GM12875 (cell line): ENCODE results near the gene MAP4K2.

Source experiments
- H3K4me3 ChIP-seq: one replicate; pipeline ENCODE4 v1.5.1; 2011; ENCODE audit warnings: low read depth, low read length, control low read depth
- TF ChIP-seq, protein P1 (sequence below): IDR thresholded peaks from 2 replicates; pipeline ENCODE4 v1.5.1; 2011; ENCODE audit warnings: low read depth, mild to moderate bottlenecking, control low read depth, inconsistent platforms, low read length, moderate library complexity, borderline replicate concordance; ENCODE audit not compliant: insufficient read depth

Gene MAP4K2

DNA sequence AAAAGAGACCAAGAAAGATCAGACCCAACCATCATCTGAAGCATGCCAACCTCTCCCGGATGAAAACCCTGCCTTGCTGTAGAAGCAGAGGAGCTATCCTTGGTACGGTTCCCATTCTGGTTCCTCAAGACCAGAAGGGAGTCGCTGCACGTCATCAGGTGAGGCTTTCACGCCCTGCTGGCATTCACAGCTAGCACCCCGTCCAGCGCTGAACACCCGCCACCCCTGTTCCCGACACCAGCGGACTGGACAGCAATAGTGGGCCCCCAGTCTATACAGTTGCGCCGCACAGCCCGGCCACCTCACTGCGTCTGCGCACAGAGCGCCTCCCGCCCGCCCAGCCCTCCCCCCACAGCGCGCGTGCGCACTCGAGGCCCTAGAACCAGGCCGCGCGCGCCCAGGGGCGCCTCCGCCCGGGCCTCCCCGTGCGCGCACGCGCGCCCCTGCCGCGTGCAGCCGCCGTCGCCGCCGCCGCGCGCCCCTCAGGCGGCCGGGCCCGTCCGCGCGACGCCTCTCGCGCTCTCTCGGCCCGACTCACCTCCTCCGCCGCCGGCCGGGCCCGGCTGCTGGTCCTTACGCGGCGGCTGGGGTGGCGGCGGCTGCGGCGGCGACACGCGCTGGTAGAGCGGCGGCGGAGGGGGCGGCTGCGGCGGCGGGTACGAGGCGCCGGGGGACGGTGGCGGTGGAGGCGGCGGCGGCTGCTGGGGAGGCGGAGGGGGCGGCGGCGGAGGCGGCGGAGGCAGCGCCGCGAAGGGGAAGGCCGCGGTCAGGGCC is 25.4 kb downstream of the MAP4K2 start:
- TF ChIP-seq, protein P1, sequence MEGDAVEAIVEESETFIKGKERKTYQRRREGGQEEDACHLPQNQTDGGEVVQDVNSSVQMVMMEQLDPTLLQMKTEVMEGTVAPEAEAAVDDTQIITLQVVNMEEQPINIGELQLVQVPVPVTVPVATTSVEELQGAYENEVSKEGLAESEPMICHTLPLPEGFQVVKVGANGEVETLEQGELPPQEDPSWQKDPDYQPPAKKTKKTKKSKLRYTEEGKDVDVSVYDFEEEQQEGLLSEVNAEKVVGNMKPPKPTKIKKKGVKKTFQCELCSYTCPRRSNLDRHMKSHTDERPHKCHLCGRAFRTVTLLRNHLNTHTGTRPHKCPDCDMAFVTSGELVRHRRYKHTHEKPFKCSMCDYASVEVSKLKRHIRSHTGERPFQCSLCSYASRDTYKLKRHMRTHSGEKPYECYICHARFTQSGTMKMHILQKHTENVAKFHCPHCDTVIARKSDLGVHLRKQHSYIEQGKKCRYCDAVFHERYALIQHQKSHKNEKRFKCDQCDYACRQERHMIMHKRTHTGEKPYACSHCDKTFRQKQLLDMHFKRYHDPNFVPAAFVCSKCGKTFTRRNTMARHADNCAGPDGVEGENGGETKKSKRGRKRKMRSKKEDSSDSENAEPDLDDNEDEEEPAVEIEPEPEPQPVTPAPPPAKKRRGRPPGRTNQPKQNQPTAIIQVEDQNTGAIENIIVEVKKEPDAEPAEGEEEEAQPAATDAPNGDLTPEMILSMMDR = no peak
- H3K4me3 ChIP-seq = peak overlapping the region; percentile 99

DNA sequence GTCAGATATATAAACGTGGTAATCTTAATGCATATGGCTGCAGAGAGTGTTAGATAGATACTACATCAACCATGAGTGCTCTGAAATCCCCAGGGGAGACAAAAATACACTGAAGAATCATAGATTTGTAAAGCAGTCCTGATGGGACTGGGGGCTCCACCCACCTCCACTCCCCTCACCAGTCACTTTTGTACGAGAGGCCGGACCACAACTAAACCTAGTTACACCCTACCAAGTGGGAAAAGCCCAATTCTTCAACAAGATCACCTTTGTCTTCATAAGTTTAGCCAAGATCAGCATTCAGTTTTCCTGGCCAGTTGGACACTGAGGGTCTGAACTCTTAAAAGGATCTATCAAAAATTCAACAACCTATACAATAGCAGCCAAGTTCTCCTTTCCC is 26.1 kb downstream of the MAP4K2 start:
- H3K4me3 ChIP-seq = peak overlapping the region; percentile 99
- TF ChIP-seq, protein P1 = no peak

DNA sequence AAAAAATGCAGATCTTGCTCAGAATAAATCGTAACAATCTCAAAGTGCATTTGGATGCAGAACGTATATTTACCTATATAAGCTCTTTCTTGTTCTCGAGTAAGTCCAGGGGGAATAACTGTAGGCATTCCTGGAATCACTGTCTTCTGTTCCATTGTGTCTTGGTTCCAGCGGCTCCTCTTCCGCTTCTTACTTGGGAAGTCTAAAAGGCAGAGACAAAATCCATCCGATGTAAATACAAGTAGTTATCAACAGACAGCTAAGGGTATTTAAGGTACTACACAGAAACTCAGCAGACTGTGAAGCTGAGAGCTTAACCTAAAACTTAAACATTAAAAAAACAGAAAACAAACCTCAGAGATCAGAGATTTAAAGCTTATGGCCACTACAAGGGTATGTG is 26.6 kb downstream of the MAP4K2 start:
- TF ChIP-seq, protein P1 = no peak
- H3K4me3 ChIP-seq = no peak overlapping the region

DNA sequence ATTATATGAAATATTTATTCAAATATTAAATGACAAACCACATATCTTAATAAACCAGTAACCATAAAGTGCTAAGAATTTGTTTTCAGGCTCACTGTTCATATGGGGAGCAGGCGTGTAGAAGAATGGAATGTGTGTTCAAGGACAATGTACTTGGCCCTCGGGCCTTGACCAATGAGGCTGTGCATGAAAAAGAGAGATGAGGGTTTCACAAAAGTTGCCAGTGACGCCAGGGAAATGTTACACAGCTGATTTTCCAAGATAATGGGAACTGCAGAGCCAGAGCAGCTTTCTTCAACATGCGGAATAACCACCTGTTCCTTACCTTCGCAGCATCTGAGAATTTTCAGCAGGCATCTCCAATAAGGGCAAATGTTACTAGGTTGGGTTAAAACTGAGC is 28.9 kb downstream of the MAP4K2 start:
- TF ChIP-seq, protein P1 = no peak
- no peak overlapping the region for H3K4me3 ChIP-seq

DNA sequence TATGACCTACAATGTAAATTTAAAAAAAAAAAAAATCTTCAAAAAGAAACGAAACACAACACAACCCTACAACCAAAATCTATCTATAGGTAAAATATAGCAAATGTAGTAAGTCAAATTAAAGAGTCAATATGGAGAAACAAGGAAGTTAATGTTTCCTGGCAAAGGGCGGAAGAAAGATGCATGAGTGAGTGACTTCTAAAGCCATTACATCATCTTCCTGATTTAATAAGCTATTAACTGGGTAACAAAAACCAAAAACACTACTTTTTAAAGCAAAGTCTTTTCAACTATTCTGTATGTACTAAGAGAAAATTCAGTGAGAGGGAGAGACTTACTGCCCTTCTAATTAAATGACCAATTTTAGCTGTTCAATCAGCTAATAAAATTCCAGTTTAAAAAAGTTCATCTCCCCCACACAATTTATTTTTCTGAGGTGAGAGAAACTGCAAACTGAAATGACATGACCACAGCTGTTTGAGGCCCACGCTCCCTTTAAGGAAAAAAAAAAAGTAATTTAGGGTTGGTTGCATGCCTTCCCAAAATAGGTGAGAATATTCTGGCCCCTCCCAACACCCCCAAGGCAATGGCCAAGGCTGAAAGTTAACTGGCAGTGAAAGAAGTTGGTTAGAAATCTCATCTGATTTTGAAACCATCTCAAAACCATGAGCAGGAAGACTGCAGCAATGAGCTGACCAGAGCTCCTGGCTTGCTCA is 30.6 kb downstream of the MAP4K2 start:
- H3K4me3 ChIP-seq = no peak overlapping the region
- TF ChIP-seq, protein P1 = no peak

DNA sequence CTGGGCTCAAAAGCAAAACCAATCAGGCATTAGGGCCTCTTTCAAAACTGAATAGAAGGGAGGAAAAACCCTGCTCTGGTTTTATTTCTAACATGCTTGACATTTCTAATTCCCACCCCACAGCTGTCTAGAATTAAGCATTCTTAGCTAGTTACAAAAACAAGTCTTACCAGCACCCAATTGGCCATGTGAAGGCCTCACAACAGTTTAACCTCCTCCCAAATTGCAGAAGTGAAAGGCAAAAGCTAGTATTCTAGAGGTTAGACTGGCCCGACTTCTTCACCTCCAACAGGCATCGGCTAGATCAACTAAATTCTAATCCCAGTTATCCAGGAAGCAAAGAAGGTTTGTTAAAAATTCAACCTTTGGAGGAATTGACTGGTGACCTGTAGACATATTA is 31.2 kb downstream of the MAP4K2 start:
- TF ChIP-seq, protein P1 = no peak
- H3K4me3 ChIP-seq = no peak overlapping the region

DNA sequence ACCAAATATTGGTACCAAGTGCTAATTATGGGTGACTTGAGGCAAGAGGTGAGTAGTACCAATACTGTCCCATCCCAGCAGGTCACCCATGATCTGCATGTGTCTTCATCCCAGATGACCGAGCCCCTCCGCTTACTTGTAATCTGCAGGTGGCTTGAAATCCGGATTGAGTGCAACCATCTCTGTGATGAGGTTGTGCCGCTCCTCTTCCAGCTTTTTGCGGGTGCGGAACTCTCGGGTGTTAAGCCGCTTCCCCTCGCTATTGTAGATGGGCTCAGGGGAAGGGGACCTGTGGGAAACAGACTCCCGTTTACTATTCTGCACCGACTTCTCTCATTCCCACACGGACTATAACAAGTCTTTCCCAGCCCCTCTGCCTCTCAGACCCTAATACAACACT is 32.9 kb downstream of the MAP4K2 start:
- no peak overlapping the region for H3K4me3 ChIP-seq
- TF ChIP-seq, protein P1 = no peak
